H9 (cell line): ENCODE measurements around the gene B3GALT4. TPM values are rescaled to one million over a fixed set of nuclear protein-coding genes. Genes with fewer than 3 reads are reported as not detected.

ENCODE experiments used
- DNase-seq: peaks from one replicate; pipeline ENCODE4 v3.0.0-alpha.2; 2017
- H2AFZ ChIP-seq: one replicate; pipeline ENCODE4 v1.6.1; 2013; ENCODE audit warnings: mild to moderate bottlenecking, low read length, control low read depth, moderate library complexity
- H2AK5ac ChIP-seq: 2 replicates; pipeline ENCODE4 v1.6.1; 2013; ENCODE audit warnings: low read length, control low read depth, mixed read lengths; ENCODE audit not compliant: insufficient read length
- H2BK120ac ChIP-seq: one replicate; pipeline ENCODE4 v1.6.1; 2013; ENCODE audit warnings: low read depth, mild to moderate bottlenecking, low read length, control low read depth, inconsistent platforms; ENCODE audit not compliant: poor library complexity, severe bottlenecking
- H2BK12ac ChIP-seq: 2 replicates; pipeline ENCODE4 v1.6.1; 2013; ENCODE audit warnings: low read length, control low read depth, mixed read lengths, low read depth; ENCODE audit not compliant: insufficient read length
- H2BK15ac ChIP-seq: 2 replicates; pipeline ENCODE4 v1.6.1; 2013; ENCODE audit warnings: low read depth, low read length, control low read depth
- H2BK20ac ChIP-seq: one replicate; pipeline ENCODE4 v1.6.1; 2013; ENCODE audit warnings: low read depth, mild to moderate bottlenecking, low read length, control low read depth, inconsistent platforms; ENCODE audit not compliant: poor library complexity, severe bottlenecking
- H2BK5ac ChIP-seq: 2 replicates; pipeline ENCODE4 v1.6.1; 2013; ENCODE audit warnings: low read length, control low read depth, mixed read lengths; ENCODE audit not compliant: insufficient read length
- H3K14ac ChIP-seq: 2 replicates; pipeline ENCODE4 v1.6.1; 2013; ENCODE audit warnings: low read length, control low read depth; ENCODE audit not compliant: insufficient read depth
- H3K18ac ChIP-seq: 2 replicates; pipeline ENCODE4 v1.6.1; 2013; ENCODE audit warnings: low read depth, mild to moderate bottlenecking, mixed read lengths, low read length, control low read depth; ENCODE audit not compliant: insufficient read length
- H3K23ac ChIP-seq: 2 replicates; pipeline ENCODE4 v1.6.1; 2013; ENCODE audit warnings: low read length, control low read depth, mixed read lengths, low read depth; ENCODE audit not compliant: insufficient read length
- H3K23me2 ChIP-seq: 2 replicates; pipeline ENCODE4 v1.6.1; 2013; ENCODE audit warnings: low read depth, mild to moderate bottlenecking, mixed read lengths, low read length, control low read depth; ENCODE audit not compliant: insufficient read length, poor library complexity, severe bottlenecking
- H3K27ac ChIP-seq: 2 replicates; pipeline ENCODE4 v1.5.1; 2013; ENCODE audit warnings: low read length, control low read depth, mixed read lengths, low read depth; ENCODE audit not compliant: insufficient read length
- H3K27me3 ChIP-seq: 2 replicates; pipeline ENCODE4 v1.6.1; 2013; ENCODE audit warnings: low read length, control low read depth, inconsistent platforms; ENCODE audit not compliant: insufficient read depth
- H3K4ac ChIP-seq: 2 replicates; pipeline ENCODE4 v1.6.1; 2013; ENCODE audit warnings: low read depth, mild to moderate bottlenecking, control low read depth, inconsistent platforms, low read length, moderate library complexity
- H3K4me1 ChIP-seq: 2 replicates; pipeline ENCODE4 v1.6.1; 2013; ENCODE audit warnings: low read length, control low read depth, inconsistent platforms; ENCODE audit not compliant: insufficient read depth
- H3K4me2 ChIP-seq: 2 replicates; pipeline ENCODE4 v1.6.1; 2013; ENCODE audit warnings: low read length, control low read depth, mixed read lengths; ENCODE audit not compliant: insufficient read length, insufficient read depth
- H3K56ac ChIP-seq: 2 replicates; pipeline ENCODE4 v1.6.1; 2013; ENCODE audit warnings: low read depth, mild to moderate bottlenecking, mixed read lengths, low read length, control low read depth; ENCODE audit not compliant: insufficient read length
- H3K79me1 ChIP-seq: 2 replicates; pipeline ENCODE4 v1.6.1; 2013; ENCODE audit warnings: low read depth, mild to moderate bottlenecking, moderate library complexity, low read length, control low read depth, inconsistent platforms; ENCODE audit not compliant: insufficient read depth, poor library complexity, severe bottlenecking
- H3K79me2 ChIP-seq: 2 replicates; pipeline ENCODE4 v1.6.1; 2013; ENCODE audit warnings: low read length, control low read depth, inconsistent platforms; ENCODE audit not compliant: insufficient read depth
- H3K9ac ChIP-seq: 2 replicates; pipeline ENCODE4 v1.6.1; 2013; ENCODE audit warnings: low read length, control low read depth, mixed read lengths; ENCODE audit not compliant: insufficient read length; ENCODE audit errors: extremely low read depth
- H3K9me3 ChIP-seq: one replicate; pipeline ENCODE4 v1.6.1; 2013; ENCODE audit warnings: low read depth, low read length, inconsistent platforms; ENCODE audit not compliant: control insufficient read depth
- H3T11ph ChIP-seq: one replicate; pipeline ENCODE4 v1.6.1; 2013; ENCODE audit warnings: mild to moderate bottlenecking, low read length, control low read depth, inconsistent platforms
- H4K20me1 ChIP-seq: one replicate; pipeline ENCODE4 v1.6.1; 2013; ENCODE audit not compliant: control insufficient read depth, insufficient read length, insufficient read depth
- H4K5ac ChIP-seq: 2 replicates; pipeline ENCODE4 v1.6.1; 2013; ENCODE audit warnings: low read depth, mild to moderate bottlenecking, mixed read lengths, low read length, control low read depth; ENCODE audit not compliant: insufficient read length
- H4K8ac ChIP-seq: replicated peaks from 2 replicates; pipeline ENCODE4 v1.6.1; 2013; ENCODE audit warnings: low read length, control low read depth, mixed read lengths, low read depth; ENCODE audit not compliant: insufficient read length
- H4K91ac ChIP-seq: 2 replicates; pipeline ENCODE4 v1.6.1; 2013; ENCODE audit warnings: low read depth, mild to moderate bottlenecking, moderate library complexity, mixed read lengths, low read length, control low read depth; ENCODE audit not compliant: insufficient read length
- H3K27ac Mint-ChIP-seq, 3 experiments: 2 replicates in 2 of 3; 3 replicates in 1 of 3; pipeline ENCODE4 v1.8.0; 2020 to 2021; ENCODE audit warnings: mixed read lengths in 3 of 3, mild to moderate bottlenecking in 1 of 3, moderate library complexity in 1 of 3
- H3K27me3 Mint-ChIP-seq: 2 replicates; pipeline ENCODE4 v1.8.0; 2021; ENCODE audit warnings: low read depth, mild to moderate bottlenecking, moderate library complexity, mixed read lengths
- H3K36me3 Mint-ChIP-seq, 3 experiments: 2 replicates in 2 of 3; 3 replicates in 1 of 3; pipeline ENCODE4 v1.8.0; 2020 to 2021; ENCODE audit warnings: low read depth in 3 of 3, mixed read lengths in 3 of 3; ENCODE audit not compliant: insufficient read depth in 1 of 3
- H3K4me1 Mint-ChIP-seq, 2 experiments: 2 replicates each; pipeline ENCODE4 v1.8.0; 2020; ENCODE audit warnings: mixed read lengths in 2 of 2
- H3K4me3 Mint-ChIP-seq, 2 experiments: 2 replicates in 1 of 2; 3 replicates in 1 of 2; pipeline ENCODE4 v1.8.0; 2020 to 2021; ENCODE audit warnings: mild to moderate bottlenecking in 2 of 2, mixed read lengths in 2 of 2, moderate library complexity in 1 of 2
- H3K9me3 Mint-ChIP-seq, 2 experiments: 2 replicates in 1 of 2; 3 replicates in 1 of 2; pipeline ENCODE4 v1.8.0; 2020; ENCODE audit warnings: mild to moderate bottlenecking in 2 of 2, mixed read lengths in 2 of 2, moderate library complexity in 1 of 2
- WGBS: extraction: QIAGEN DNeasy Blood & Tissue Kit; methylation state at CpG from one replicate; pipeline ENCODE4 v1.1.7; 2013; ENCODE audit warnings: missing lambda C conversion rate, low lambda C conversion rate, mixed read lengths; ENCODE audit not compliant: insufficient read length; ENCODE audit errors: extremely low coverage; 5-methylcytosine and 5-hydroxymethylcytosine counted together
- total RNA-seq: library from RNA; stranded (reverse); gene quantifications from 2 replicates; pipeline ENCODE4 v1.2.1, GENCODE V29; 2021
- TF ChIP-seq, protein P1 (sequence below): fragments of 200-600 bp; sonication (generic); conservative IDR thresholded peaks from 3 replicates; pipeline ENCODE4 v1.8.0; 2021; ENCODE audit warnings: antibody characterized with exemption, mild to moderate bottlenecking

Gene B3GALT4
- total RNA-seq, 1 experiment from 2014 or later, result 3.2 TPM

- Mint-ChIP-seq H3K4me3 (peak within 1 kb of the TSS; percentile 98 to 100), H3K36me3 (peaks cover 10 to 28% (median 23%) of the 10 kb centered on the region in 3 experiments), H3K27ac (peak within 1 kb of the TSS; percentile 98 to 99 (median 98)), H3K9me3 (no peaks in the 10 kb centered on the region), H3K4me1 (peaks cover 12 to 20% of the 10 kb centered on the region in 2 experiments), H3K27me3 (no peaks in the 10 kb centered on the region)
- H4K20me1 ChIP-seq, result no peaks in the 10 kb centered on the region
- no peak within 1 kb of the TSS for H2AFZ ChIP-seq
- no peak for DNase-seq
- no peak within 1 kb of the TSS for H3K4ac ChIP-seq
- H3K27me3 ChIP-seq, result no peaks in the 10 kb centered on the region
- no peak within 1 kb of the TSS for H3K23ac ChIP-seq
- no peaks in the 10 kb centered on the region for H3K4me1 ChIP-seq
- H3K18ac ChIP-seq, result peak within 1 kb of the TSS; percentile 71
- H4K91ac ChIP-seq, result no peak within 1 kb of the TSS
- TF ChIP-seq, protein P1, sequence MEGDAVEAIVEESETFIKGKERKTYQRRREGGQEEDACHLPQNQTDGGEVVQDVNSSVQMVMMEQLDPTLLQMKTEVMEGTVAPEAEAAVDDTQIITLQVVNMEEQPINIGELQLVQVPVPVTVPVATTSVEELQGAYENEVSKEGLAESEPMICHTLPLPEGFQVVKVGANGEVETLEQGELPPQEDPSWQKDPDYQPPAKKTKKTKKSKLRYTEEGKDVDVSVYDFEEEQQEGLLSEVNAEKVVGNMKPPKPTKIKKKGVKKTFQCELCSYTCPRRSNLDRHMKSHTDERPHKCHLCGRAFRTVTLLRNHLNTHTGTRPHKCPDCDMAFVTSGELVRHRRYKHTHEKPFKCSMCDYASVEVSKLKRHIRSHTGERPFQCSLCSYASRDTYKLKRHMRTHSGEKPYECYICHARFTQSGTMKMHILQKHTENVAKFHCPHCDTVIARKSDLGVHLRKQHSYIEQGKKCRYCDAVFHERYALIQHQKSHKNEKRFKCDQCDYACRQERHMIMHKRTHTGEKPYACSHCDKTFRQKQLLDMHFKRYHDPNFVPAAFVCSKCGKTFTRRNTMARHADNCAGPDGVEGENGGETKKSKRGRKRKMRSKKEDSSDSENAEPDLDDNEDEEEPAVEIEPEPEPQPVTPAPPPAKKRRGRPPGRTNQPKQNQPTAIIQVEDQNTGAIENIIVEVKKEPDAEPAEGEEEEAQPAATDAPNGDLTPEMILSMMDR, result no peak
- peak within 1 kb of the TSS; percentile 90 for H3K4me2 ChIP-seq
- H2BK5ac ChIP-seq, result no peak within 1 kb of the TSS
- H2BK120ac ChIP-seq, result no peak within 1 kb of the TSS
- H2BK15ac ChIP-seq, result no peak within 1 kb of the TSS
- H3K14ac ChIP-seq, result peak within 1 kb of the TSS; percentile 80
- H3K23me2 ChIP-seq, result peaks cover 22% of the 10 kb centered on the region
- WGBS, result no CpG with 5 or more reads among the region's 34 CpGs
- no peak within 1 kb of the TSS for H2BK12ac ChIP-seq
- H4K8ac ChIP-seq, result no peak within 1 kb of the TSS
- H3K9ac ChIP-seq, result peak within 1 kb of the TSS; percentile 85
- no peak within 1 kb of the TSS for H2BK20ac ChIP-seq
- peaks cover 3% of the 10 kb centered on the region; the same call in 1 of the 2 replicates for H3K79me2 ChIP-seq
- H3K9me3 ChIP-seq, result no peaks in the 10 kb centered on the region
- H3K27ac ChIP-seq, result peak within 1 kb of the TSS; percentile 91
- no peak within 1 kb of the TSS for H3T11ph ChIP-seq
- H3K79me1 ChIP-seq, result no peaks in the 10 kb centered on the region
- H2AK5ac ChIP-seq, result no peak within 1 kb of the TSS
- no peak within 1 kb of the TSS for H4K5ac ChIP-seq
- H3K56ac ChIP-seq, result peak within 1 kb of the TSS; percentile 7
Observed at GRCh38 chr6:33298773-33299236, 21.9 kb downstream of the B3GALT4 start, which contains the start of gene RGL2. TSS of gene RGL2 (minus strand) at chr6:33298942. CDS start at chr6:33298610, 332 bp downstream.
